ENCODE measurements around the gene MRPL24. TPM values are rescaled to one million over a fixed set of nuclear protein-coding genes. Genes with fewer than 3 reads are reported as not detected.
A peak's percentile ranks its signal among the peaks of the same experiment; 100 is the strongest.

The MRPL24 gene
- total RNA-seq, 1 donor from 2014 or later, result 41.8 TPM

- Histone ChIP-seq H3K4me3 (no peak overlapping the region), H3K9me3 (no peaks in the 10 kb centered on the region), H3K4me1 (peaks cover 12% of the 10 kb centered on the region), H3K36me3 (no peaks in the 10 kb centered on the region), H3K27me3 (no peaks in the 10 kb centered on the region), H3K27ac (no peak overlapping the region)
- no peak for TF ChIP-seq CTCF (IDR thresholded peaks at IDR 0.05)
- intact Hi-C loops (cut with DNase I), result no loop called here
- ATAC-seq (no peak), DNase-seq (no peak)
These were observed 15.5 kb upstream of the MRPL24 start for GRCh38 chr1:156756355-156756754.

DNA sequence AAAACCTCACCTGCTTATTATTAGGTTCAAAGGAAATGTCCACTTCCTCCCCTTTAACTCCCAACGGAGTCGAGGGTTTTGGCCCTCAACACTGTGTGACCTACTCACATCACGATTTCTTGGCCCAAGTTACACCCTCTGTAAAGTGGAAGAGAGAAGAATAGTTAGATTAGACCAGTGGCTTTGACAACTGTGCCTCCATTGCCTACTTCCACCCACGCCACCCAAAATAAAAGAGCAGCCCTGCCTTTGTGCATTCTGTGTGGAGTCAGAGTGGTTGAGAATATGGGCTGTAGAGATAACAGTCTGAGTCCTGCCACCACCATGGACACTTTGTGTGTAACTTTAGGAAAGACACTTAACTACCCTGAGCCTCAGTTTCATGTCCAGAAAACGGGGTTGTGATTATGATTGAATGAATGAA, 14.7 kb upstream of the MRPL24 start:
- no peak overlapping the region for H3K4me3 ChIP-seq

GRCh38 chr1:156754219-156754618, 13.3 kb upstream of the MRPL24 start:
- no peaks in the 10 kb centered on the region for H3K27me3 ChIP-seq
- TF ChIP-seq CTCF (IDR thresholded peaks at IDR 0.05), result no peak
- no peaks in the 10 kb centered on the region for H3K9me3 ChIP-seq
- H3K4me1 ChIP-seq, result peaks cover 20% of the 10 kb centered on the region
- H3K36me3 ChIP-seq, result no peaks in the 10 kb centered on the region
- no peak overlapping the region for H3K27ac ChIP-seq
- intact Hi-C loops (cut with DNase I), result no loop called here
- H3K4me3 ChIP-seq, result no peak overlapping the region
- DNase-seq (no peak), ATAC-seq (no peak)

More for the DNA sequence above, 14.7 kb upstream of the MRPL24 start:
- intact Hi-C loops (cut with DNase I), result no loop called here
- DNase-seq (no peak), ATAC-seq (no peak)
- Histone ChIP-seq H3K27me3 (no peaks in the 10 kb centered on the region), H3K27ac (no peak overlapping the region), H3K9me3 (no peaks in the 10 kb centered on the region), H3K36me3 (no peaks in the 10 kb centered on the region), H3K4me1 (peaks cover 12% of the 10 kb centered on the region)
- no peak for TF ChIP-seq CTCF (IDR thresholded peaks at IDR 0.05)

DNA sequence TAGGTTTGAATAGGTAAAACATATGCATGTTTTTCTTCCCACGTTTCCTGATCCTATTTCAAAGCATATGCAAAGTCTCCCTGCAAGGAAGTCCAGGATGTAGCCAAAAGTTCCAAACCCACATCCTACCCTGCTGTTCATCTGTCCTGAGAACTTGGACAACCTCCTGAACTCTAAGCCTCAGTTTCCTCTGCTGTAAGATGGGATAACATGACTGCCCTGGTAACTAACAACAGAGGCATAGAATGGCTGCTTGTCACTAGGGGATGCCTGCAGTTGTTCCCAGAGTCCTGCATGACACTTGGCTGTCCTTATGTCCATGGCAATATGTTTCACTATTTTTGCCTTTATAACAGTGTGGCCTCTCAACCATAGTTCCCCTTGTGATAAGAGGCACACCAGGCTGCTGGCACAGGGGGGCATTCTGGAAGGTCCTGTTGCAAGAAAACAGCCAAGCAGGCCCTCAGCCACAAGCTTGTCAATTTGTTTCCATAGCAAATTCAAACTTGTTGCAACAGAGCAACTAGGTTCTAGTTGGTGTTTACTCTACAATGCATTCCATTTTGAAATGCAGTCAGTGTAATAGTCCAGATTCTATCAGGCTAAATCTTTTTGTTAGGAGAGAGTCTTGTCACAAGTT, 12.1 kb upstream of the MRPL24 start:
- H3K36me3 ChIP-seq, result no peaks in the 10 kb centered on the region
- intact Hi-C loops (cut with DNase I), result no loop called here
- no peaks in the 10 kb centered on the region for H3K9me3 ChIP-seq
- TF ChIP-seq CTCF (IDR thresholded peaks at IDR 0.05), result no peak
- DNase-seq, result no peak
- H3K27ac ChIP-seq, result peak overlapping the region; percentile 98
- H3K27me3 ChIP-seq, result no peaks in the 10 kb centered on the region
- ATAC-seq, result no peak
- H3K4me1 ChIP-seq, result peaks cover 33% of the 10 kb centered on the region
- H3K4me3 ChIP-seq, result peak overlapping the region; percentile 96

DNA sequence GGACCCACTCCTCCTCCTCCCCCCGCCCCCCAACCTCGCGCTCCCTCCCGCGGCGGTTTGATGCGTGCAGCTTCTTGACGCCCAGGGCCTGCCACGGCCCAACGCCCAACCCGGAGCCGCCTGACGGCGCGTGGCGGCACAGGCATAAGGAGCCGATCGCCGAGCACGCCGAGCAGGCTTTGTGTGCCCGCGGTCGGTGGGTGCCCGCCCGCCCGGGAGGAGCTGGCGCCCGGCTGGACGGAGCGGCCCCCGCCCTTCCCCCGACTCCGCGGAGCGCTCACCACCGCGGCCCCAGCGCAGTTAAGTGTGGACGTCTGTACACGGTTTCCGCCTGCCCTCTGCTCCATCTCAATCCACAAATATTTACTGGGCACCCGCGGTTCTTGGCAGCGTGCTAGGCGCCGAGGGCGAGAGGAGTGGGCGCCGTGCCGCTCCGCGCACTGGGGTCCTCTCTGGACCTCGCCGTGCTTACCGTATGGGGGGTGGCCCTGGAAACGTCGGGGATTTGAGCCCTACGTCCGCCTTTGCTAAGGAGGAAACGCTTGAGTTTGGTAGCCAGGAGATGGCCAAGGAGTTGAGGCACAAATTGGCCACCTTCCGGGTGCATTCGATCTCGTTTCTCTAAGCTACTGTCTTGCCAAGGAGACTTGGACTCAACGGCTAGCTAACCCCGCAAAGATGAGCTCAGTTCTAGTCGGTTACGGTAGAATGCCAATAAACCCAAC, 11.0 kb upstream of the MRPL24 start:
- H3K4me3 ChIP-seq, result peak overlapping the region; percentile 96
- H3K9me3 ChIP-seq, result no peaks in the 10 kb centered on the region
- TF ChIP-seq CTCF (IDR thresholded peaks at IDR 0.05), result no peak
- H3K27ac ChIP-seq, result peak overlapping the region; percentile 98
- peak; percentile 99 for DNase-seq
- H3K36me3 ChIP-seq, result no peaks in the 10 kb centered on the region
- intact Hi-C loops (cut with DNase I), result no loop called here
- no peaks in the 10 kb centered on the region for H3K27me3 ChIP-seq
- ATAC-seq, result peak; percentile 91
- peaks cover 41% of the 10 kb centered on the region for H3K4me1 ChIP-seq
